Amniotic stem cell (primary cell): ENCODE results near the gene CYRIA.

Source experiments
- DNase-seq: peaks from one replicate; lab custom pipeline; 2025; lab: John Stamatoyannopoulos, UW

The CYRIA gene

DNA sequence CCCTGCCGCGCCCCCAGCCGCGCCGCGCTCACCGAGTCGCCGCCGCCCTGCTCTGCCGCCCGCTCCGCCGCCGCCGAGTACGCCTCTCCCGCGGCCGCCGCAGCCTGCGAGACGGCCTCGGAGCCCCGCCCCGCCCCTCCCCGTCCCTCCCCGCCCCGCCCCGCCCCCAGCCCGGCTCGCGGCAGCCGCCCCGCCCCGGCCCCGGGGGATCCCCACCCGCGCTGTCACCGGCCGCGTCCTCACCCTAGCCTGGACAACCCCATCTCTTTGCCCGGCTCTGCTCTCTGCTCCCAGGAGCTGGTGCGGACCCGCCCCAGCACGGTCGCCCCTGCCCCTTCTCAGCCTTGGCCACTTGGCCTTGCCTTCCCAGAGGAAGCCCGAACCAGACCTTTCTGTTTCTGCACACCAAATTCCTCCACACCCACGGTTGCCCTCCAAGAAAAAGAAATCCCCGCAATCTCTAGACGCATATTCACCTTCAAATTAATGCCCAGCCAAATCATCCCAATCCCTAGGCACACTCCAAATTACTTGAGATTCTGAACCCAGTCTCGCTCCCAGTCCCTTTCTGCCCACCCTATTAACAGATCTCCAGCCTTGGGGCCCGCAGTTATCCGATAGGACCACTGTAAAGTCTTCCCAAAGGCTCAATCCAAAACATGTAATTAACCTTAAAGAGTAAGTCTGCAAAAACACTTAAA lies at the start of gene CYRIA:
CYRIA (minus strand) TSS at position 87 of the 701 bp plus-strand sequence. CDS start 77,715 bp downstream, outside the sequence.
- peak; percentile 2 for DNase-seq

DNA sequence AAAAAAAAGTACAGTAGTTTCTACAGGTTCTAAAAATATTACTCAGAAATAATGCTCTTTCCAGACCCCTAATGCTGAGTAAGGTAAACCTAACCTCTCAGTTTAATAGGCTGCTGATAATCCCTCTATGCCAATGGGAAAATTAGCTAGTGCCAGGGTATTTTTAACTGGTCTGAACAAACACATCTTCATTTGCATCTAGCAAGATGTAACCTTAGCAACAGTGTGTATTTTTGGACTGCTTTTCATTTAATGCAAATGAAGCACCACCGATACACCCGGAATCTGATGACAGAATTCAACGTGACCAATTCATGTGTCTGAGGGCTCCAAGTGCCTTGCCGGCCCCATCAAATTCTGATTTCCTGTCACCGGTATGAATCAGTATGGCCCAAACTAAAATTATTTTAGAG lies 47.4 kb upstream of the CYRIA start:
- DNase-seq, result no peak

DNA sequence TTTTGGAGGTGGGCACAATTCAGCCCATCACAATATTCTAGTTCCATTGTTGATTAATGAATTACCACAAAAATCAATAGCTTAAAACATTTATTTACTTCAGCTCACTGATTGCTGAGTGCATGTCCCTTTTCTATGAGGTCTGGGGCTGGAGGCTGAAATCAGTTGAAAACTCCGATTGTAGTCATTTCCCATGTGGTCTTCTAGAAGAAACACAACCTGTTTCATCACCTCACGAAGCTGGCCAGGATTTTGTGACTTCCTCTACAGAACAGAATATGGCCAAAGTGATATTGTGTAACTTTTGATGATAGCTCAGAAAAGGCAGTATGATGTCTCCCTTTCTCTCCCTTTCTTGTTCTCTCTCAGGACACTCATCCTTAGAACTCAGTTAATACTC lies 44.1 kb upstream of the CYRIA start:
- DNase-seq, result no peak

DNA sequence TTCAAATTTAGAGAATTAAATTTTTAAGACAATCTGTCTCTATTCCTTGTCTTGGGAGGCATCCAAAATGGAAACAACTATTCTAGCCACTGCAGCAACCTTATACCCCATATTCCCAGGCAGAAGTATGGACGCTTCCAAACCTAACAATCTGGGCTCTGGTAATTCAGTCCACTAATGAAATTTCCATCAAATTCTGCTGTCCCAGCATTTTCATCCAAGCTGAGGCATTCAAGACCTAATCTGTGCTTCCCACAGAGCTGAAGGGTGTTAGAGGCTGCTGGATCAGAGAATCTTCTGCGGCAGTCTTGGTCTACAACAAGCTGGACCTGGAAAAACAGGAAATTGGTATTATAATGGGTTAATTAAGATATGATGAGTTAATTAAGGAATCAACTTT lies 42.5 kb upstream of the CYRIA start:
- DNase-seq, result no peak

DNA sequence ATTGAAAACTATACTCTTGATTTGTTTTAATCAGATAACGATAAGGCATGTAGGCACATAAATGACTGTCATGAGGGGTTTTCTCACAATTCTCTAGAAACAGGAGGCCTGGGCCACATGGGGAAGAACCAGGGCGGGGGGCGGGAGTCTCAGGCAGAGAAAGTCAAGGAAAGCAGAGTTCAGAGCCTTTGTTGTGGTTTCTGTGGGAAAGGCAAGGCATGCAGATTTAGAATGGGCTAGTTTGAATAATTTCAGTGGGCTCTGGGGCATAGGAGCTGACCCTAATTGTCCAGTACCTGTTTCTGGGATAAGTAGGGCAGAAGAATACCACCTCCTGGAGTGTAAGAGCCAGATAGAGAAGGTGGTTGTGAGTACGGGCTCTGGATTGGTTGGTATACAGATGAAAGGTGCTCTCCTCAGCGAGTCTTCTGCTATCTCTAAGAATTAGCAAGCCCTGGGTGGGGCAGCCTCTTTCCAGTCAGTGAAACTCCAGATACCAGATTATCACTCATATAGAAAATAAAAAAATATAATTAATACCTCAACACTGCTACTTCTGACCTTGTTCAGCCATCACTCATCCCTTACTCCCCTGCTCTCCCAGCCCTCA lies 41.5 kb upstream of the CYRIA start:
- no peak for DNase-seq

DNA sequence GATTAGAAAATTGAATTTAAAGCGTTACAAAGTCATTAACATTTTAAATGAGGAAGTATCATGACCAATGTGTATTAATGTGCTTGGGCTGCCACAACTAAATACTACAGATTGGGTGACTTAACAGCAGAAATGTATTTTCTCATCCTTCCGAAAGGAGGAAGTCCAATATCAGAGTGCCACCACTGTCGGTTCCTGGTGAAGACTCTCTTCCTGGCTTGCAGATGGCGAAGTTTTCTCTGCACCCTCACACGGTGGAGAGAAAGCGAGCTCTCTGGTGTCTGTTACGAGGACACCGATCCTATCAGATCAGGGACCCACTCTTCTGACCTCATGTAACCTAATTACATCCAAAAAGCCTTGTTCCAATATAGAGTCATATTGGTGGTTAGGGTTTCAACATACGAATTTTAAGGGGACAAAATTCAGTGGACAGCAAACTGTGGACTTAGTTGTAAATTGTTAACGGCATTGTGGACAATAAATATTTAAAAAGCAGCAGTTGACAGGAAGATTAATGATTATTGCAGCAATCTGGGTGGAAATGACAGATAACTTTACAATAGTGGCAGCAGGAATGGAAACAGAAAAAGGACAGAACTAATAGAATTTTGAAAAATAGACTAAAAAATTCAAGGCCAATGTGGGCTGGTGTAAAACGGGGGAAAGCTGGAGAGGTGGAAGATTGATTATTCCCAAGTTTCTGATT lies 35.1 kb upstream of the CYRIA start:
- DNase-seq, result no peak

DNA sequence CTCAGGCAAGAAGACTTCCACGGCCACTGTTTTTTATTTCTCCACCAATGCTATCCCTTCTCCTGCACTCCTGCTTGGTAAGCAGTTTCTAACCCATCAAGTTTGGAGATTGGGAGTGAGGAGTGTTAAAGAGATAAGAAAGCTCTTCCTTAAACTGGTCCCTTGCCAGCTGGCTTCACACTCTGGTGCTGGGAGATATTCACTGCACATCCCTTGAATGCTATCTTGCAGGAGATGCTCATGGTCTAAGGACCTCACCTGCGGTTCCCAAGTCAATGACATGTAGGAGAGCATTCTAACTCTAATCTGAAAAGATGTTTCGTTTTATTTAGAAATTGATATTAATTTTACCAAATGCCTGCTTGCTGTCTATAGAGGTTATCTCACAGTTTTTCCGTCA lies 28.2 kb upstream of the CYRIA start:
- DNase-seq, result no peak

DNA sequence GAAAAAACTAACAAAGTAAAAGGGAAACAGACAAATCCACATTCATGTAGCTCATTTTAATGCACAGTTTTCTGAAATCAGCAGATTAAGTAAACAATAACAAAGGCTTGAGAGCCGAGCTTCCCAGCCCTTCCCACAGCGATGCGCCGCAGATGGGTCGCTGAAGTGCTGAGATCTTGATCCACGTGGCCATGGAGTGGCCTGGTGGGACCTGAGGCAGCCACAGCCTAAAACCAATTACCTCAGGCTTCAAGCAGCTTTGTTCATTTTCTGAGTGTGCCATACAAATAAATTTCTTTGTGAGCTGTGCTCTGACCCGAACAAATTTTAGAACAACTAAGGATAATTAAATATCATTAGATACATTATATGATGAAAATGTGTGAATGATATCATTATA lies 25.6 kb upstream of the CYRIA start:
- no peak for DNase-seq

DNA sequence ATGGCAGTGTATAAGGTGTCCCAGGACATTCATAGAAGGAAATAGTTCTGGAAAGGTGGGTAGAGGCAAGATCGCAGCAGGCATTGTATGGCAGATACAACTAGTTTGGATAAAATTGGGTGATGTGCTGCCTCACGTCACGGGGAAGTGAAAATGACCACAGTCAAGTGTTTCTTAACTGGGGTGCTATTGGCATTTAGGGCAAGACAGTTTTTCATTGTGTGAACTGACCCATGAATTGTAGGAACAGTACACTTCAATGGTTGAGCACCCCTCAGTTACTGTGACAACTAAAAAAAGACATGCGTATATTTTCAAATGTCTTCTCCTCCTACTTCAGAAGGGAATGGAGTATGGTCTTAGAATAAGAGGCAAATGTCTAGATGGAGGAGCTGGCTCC lies 22.3 kb upstream of the CYRIA start:
- DNase-seq, result no peak

DNA sequence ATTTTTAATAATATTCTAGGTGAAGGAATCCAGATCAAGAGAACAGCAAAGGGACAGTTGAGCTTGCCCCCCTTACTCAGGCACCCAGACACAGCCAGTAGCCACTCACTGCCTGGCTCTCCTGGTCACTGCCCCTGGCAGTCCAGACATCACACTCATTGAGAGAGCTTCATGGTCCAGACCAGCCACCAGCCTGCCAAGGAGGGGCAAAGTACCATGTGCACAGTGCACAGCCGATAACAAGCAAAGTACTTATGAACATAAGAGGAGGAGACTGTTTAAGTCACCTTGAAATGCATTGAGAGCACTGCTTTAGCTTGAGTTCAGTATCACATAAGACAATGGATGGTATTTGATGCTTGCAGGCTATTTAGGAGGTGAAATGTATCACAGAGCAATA lies 21.6 kb upstream of the CYRIA start:
- no peak for DNase-seq

DNA sequence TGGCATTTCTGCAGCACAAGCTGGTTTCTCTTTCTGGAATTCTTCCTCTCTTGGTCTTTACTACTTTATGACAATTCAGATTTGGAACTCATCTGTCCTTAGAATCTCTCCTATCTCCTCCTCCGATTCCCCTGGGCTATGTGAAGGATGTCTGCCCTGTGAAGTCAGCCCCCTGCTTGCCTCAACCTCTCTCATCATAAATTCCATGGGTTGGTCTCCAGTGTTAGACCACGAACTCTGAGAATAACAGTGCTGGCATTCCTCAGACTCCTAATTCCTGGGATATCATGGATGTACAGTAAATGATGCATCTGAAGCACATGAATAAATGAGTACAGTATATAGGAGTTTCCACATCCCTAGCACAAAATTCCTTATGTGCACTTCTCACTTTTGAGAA lies 21.0 kb upstream of the CYRIA start:
- no peak for DNase-seq

DNA sequence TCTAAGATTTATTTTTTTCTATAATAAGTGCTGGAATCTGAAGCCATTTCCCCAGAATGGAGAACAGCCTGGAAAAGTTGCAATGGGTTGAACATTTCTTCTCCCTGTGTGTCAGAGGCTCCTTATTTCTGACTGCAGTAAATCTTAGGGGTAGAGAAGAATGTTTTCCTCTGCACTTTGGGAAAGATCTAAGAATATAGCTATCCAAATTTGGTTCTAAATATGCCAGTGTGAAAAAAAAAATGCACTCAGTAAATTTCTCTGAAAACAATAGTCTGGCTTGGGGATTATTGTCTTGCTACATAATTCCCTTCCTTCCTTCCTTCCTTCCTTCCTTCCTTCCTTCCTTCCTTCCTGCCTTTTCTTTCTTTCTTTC lies 19.7 kb upstream of the CYRIA start:
- DNase-seq, result no peak

DNA sequence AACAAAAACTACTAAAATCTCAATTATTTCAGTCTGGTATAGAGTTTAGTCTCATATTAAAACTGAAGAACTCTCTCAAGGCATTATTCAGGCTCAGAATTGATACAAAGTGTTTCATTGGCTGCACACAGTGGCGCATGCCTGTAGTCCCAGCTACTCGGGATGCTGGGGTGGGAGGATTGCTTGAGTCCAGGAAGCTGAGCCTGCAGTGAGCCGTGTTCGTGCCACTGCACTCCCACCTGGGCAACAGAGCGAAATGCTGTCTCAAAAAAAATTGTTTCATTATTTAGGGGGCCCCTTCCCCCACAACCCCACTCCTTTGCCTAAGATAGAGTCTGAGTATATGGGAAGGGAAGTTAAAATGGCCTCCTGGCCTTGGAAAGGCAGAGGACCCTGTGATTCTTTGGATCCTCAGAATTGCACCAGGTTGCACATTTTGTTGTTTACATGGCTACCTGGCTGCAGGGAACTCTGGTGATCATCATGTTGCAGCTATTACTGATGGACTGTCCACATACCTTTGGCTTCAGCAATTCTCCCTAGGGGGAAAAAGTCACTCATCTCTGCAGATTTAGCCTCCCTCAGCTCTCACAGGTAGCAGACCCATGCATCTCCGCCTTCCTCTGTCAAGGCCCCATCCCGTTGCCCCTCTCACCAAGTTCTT lies 19.2 kb upstream of the CYRIA start:
- DNase-seq, result no peak

DNA sequence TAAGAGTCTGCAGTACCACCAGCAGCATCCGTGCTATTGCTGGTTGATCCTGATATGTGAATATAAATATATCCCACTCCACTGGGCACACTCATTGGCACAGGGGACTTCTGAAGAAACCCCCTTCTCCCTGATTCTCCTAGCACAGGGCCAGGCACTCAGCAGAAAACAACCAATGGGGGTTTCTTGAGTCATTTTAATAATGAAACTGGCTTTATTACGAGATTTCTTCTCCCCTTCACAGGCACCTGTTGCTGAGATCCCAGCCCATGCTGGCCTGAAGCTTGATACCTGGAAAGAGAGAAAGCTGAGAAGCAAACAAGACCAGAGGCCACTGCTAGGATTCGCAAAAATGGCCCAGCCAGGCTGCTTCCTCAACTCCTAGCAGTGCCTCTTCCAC lies 17.9 kb upstream of the CYRIA start:
- no peak for DNase-seq

DNA sequence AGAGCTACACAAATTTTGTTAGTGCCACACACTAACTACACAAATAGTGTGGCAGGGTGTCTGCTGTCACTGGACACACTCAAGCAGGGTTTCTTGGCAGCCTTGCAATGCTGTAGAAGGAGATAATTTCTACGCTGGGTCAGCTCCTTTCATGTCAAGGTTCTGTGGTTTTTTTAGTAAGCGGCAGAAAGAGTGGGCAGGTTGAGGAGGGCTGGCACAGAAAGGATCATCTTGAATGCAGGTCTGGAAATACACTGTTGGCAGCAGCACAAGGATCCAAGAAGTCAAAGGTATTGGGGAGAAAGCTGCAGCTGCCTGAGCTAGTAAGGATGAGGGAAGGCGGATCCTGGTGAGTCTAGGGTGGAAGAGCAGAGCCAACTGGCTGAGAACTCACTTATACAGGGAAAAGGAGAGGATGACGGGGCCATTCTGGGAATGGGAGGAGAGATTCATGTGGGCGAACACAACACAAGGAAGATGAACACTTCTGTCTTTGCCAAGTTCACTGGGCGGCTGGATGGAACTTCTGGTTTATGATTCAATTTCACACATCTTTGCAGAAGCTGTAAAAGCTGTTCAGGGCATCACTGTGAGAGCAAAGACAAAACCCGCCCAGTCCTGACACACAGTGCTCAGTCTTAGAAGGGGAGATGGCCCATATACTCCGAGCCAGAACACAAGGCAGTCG lies 16.9 kb upstream of the CYRIA start:
- DNase-seq, result no peak

DNA sequence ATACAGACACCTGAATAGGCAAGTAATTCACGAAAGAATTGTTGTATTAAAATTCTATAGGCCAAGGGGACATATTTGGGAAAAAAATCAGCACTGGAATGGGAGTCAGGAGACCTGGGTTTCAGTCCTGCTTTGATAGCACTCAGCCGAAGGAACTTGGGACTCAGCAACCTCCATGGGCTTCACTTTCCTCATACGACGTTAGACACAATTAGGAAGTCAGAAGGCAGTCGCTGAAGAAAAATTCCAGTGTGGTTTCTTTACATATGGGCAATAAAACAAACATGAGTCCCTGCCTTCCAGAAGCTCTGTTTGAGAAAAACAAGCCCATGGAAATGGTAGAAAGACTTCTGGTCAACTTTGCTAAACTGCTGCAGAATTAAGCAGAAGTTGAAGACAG lies 15.1 kb upstream of the CYRIA start:
- DNase-seq, result no peak

DNA sequence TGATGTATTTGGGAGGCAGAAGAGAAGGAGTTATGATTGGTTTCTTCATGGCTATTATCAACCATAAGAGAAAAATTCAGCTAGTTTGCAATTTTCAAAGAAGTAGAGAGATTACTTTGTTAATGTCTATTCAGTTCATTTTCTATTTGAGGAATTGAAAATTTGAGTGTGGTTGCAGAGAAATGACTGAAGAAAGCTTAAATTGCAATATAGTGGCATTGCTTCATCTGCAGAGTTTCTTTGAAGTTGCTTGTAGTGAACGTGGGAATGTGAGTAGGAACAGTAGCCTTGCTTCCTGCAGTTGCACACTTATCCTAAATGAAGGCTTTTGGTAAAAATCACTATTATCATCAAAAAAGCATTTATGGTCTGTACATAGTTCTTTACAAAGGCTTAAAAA lies 14.7 kb upstream of the CYRIA start:
- DNase-seq, result no peak

DNA sequence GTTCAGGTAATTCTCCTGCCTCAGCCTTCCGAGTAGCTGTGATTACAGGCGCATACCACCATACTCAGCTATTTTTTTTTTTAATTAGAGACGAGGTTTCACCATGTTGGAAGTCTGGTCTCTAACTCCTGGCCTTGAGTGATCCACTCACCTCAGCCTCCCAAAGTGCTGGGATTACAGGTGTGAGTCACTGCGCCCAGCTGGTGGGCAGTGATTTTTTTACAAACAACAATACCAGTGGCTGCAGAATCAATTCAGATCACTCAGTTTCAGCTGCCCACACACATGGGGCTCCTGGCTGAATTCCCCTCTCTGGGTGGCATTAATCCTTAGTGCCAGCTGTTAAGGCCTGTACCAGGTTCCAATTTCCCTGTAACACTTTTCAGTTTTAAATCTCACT lies 13.3 kb upstream of the CYRIA start:
- no peak for DNase-seq

DNA sequence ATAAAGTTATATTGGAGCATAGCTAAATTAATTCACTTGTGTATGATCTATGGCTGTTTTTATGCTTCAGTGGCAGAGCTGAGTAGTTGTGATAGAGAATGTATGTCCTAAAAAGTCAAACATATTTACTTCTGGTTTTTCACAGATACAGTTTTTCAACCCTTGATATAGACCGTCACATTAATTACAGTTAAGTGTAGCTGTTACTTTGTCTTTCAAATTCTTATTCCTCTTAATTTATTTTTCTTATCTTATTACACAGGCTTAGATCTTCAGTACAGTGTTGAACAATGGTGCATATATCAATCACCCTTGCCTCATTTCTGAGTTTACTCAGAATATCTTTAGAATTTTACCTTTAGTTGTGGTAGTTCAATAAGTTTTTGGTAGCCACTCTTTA lies 12.2 kb upstream of the CYRIA start:
- DNase-seq, result no peak

DNA sequence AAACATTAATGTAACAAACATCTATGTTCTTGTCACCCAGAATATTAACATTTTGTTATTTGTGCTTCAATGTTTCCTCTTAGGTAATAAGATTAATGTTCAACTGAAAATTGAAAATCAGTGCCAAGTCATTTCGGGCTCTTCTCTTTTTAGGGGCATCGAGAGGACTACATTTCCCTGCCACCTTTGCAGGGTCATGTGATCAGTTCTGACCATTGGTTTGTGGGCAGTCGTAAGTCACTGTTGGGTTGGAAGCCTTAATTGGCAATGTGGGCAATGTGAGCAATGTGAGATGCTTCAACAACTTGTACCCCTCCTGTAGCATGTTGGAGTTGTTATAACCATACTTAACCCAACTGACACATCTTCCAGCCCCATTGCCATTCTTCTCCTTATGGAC lies 10.1 kb upstream of the CYRIA start:
- DNase-seq, result no peak

DNA sequence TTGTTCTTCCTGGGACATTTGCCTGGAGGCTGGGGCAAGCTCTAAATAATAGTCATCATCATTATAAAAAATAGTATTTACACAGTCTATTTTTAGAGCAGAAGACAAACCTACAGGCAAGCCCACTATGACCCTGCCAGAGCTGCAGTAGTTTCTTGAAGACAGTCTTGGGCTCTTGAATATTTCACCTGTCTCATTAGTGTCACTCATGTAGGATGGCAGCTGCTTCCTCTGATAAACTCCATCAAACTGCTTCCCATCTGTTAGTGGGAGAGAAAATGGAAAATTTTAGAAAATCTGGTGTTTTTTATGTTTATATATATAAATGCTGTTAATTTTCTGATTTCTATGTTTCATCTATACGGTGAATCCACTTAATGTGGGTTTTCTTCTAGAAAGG lies 8.5 kb upstream of the CYRIA start:
- no peak for DNase-seq

DNA sequence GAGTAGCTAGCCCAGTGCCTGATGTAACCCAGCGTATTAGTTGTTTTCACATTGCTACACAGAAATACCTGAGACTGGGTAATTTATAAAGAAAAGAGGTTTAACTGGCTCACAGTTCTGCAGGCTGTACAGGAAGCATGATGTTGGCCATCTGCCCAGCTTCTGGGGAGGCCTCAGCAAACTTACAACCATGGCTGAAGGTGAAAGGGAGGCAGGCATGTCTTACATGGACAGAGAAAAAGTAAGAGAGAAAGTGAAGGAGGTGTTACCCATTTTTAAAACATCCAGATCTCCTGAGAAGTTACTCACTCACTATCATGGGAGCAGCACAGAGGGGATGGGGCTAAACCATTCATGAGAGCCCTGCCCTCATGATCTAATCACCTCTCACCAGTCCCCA lies 6.1 kb upstream of the CYRIA start:
- no peak for DNase-seq
